Esophagus squamous epithelium (tissue), 4 donors: ENCODE results near the gene VPS29.
"Not testable (repeated sequence)": the region's sequence is repeated elsewhere in the genome, so short reads cannot be mapped to it uniquely, and the experiment has no call there.

Experiments used
- CTCF ChIP-seq, 6 experiments: fragments of 450-650 bp in 4 of 6; fragments of 200-600 bp in 2 of 6; sonication (generic) in 2 of 6; IDR thresholded peaks; one replicate each; pipeline ENCODE4 v1.5.1; 2016 to 2019; ENCODE audit warnings: antibody characterized with exemption in 6 of 6, mild to moderate bottlenecking in 4 of 6, moderate library complexity in 4 of 6
- POLR2A ChIP-seq, 4 donors: fragments of 450-650 bp; IDR thresholded peaks; one replicate each; pipeline ENCODE4 v1.6.1; 2017; ENCODE audit warnings: antibody characterized with exemption in 4 of 4, mild to moderate bottlenecking in 4 of 4, moderate library complexity in 3 of 4

GRCh38 chr12:110461189-110461588 is 40.7 kb downstream of the VPS29 start:
- TF ChIP-seq CTCF, POLR2A (IDR thresholded peaks at IDR 0.05): not testable (repeated sequence)
